ENCODE results near the gene ZBTB17. TPM values are rescaled to one million over a fixed set of nuclear protein-coding genes. Genes with fewer than 3 reads are reported as not detected.

ZBTB17 gene
- total RNA-seq, 1 donor from 2014 or later: 86.9 TPM

DNA sequence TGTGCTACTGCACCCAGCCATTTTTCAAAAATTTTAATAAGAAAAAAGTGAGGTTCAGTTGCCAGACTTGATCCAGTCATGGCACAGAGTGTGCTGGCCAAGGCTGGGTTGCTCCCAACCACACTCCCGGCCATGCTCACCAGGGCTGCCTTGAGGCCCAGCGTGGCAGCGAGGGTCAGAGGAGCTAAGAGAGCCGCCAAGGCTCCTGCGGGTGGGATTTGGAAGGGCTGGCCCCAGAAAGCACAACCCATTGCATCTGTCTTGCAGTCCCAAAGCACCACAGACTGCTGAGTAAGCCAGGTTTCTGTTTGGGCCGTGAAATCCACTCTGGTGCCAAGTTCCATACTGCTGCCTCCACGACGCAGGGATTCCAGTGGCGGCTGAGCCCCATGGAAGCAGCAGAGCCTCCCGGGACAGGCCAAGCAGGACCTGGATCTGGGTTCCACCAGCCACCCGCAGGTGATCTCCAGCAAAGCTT, 22.6 kb downstream of the ZBTB17 start:
- Mint-ChIP-seq H3K36me3 (ENCODE audit: unreplicated experiment) (peaks cover 5% of the 10 kb centered on the region), H3K4me3 (ENCODE audit: unreplicated experiment) (no peak overlapping the region), H3K27me3 (ENCODE audit: unreplicated experiment) (peaks cover 7% of the 10 kb centered on the region), H3K9me3 (ENCODE audit: unreplicated experiment) (peaks cover 9% of the 10 kb centered on the region), H3K27ac (ENCODE audit: unreplicated experiment) (no peak overlapping the region), H3K4me1 (ENCODE audit: low read depth, unreplicated experiment) (peaks cover 48% of the 10 kb centered on the region)
- TF ChIP-seq, protein P1, sequence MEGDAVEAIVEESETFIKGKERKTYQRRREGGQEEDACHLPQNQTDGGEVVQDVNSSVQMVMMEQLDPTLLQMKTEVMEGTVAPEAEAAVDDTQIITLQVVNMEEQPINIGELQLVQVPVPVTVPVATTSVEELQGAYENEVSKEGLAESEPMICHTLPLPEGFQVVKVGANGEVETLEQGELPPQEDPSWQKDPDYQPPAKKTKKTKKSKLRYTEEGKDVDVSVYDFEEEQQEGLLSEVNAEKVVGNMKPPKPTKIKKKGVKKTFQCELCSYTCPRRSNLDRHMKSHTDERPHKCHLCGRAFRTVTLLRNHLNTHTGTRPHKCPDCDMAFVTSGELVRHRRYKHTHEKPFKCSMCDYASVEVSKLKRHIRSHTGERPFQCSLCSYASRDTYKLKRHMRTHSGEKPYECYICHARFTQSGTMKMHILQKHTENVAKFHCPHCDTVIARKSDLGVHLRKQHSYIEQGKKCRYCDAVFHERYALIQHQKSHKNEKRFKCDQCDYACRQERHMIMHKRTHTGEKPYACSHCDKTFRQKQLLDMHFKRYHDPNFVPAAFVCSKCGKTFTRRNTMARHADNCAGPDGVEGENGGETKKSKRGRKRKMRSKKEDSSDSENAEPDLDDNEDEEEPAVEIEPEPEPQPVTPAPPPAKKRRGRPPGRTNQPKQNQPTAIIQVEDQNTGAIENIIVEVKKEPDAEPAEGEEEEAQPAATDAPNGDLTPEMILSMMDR (IDR thresholded peaks at IDR 0.05; ENCODE audit: partially characterized antibody, unreplicated experiment): no peak
- no peak for DNase-seq

DNA sequence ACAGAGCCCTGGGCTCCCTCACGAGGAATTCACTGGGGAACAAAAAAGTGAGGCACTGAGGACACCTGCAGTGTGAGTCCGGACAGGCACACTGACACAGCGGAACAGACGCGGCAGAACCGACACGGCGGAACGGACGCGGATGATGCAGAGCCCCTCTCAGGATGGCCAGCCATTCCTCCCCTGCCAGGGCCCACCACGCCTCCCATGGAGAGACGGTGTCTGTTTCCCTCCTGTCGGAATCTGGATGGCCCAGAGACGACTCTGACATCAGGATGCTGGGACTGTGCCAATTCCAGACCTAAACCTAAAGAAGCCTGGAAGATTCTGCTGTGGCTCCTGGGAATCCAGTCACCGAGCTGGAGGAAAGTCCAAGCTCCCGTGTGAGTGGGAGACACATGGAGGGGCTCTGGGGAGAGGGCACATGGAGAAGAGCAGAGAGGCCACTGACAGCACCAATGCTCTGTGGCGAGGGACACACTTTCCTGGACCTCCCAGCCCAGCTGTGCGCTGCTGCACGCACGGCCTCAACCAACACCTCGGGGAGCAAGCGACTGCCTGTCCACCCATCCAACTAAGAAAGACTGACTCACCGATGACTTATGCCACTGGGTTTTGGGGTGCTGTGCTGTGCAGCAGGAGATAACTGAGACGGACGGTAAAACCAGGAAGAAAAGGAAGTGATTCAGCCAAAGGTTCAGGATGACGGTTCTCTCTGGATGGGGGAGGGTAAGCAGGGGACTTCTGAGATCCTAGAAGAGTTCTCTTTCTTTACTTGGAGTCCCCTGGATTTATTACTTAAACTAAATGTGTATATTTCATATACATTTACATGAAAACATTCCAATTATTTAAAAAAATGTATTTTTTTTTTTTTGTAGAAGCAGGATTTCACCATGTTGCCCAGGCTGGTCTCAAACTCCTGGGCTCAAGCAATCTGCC, 23.3 kb downstream of the ZBTB17 start:
- Mint-ChIP-seq H3K4me1 (ENCODE audit: low read depth, unreplicated experiment) (peaks cover 48% of the 10 kb centered on the region), H3K27ac (ENCODE audit: unreplicated experiment) (peak overlapping the region; percentile 38), H3K27me3 (ENCODE audit: unreplicated experiment) (peaks cover 10% of the 10 kb centered on the region), H3K36me3 (ENCODE audit: unreplicated experiment) (peaks cover 5% of the 10 kb centered on the region), H3K4me3 (ENCODE audit: unreplicated experiment) (peak overlapping the region; percentile 4), H3K9me3 (ENCODE audit: unreplicated experiment) (peaks cover 11% of the 10 kb centered on the region)
- no peak for DNase-seq
- TF ChIP-seq, protein P1 (IDR thresholded peaks at IDR 0.05; ENCODE audit: partially characterized antibody, unreplicated experiment): no peak

DNA sequence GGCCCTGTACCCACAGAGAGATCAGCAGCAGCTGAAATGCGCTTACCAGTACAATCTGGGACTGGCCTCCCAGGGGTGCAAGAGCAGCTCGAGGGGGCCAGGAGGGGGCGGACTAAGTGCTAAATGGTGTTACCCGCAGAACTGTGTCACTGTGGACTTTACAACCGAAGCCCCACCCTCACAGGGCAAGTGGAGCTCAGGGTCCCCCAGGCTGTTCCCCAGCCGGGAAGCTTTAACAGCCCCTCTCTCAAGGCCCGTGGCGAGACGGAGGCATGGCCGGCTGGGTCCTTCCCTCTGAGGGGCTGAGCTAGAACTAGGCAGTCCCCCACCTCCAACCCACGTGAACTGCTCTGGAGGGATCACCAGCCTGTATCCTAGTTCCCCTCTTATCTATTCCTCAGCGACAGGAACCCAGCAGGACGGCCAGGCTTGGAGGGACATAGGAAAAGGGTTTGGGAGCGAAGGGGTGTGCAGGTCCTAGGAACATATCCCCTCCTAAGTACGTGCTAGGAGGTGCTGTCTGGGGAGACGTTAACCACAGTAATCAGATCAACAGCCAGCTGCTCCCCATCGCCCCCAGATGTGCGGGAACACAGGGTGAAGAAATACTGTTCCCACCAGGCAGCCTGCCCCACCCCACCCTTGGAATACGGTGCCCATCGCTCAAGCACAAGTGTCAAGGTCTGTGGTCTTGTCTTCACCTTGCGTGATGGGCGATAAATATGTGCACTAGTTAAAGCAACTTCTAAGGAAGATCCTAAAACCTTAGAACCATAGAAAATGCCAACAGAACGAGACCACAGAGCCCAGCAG, 24.4 kb downstream of the ZBTB17 start:
- no peaks in the 10 kb centered on the region for H3K36me3 Mint-ChIP-seq (ENCODE audit: unreplicated experiment)
- H3K27ac Mint-ChIP-seq (ENCODE audit: unreplicated experiment): no peak overlapping the region
- H3K4me1 Mint-ChIP-seq (ENCODE audit: low read depth, unreplicated experiment): peaks cover 48% of the 10 kb centered on the region
- H3K27me3 Mint-ChIP-seq (ENCODE audit: unreplicated experiment): peaks cover 8% of the 10 kb centered on the region
- peaks cover 12% of the 10 kb centered on the region for H3K9me3 Mint-ChIP-seq (ENCODE audit: unreplicated experiment)
- TF ChIP-seq, protein P1 (IDR thresholded peaks at IDR 0.05; ENCODE audit: partially characterized antibody, unreplicated experiment): no peak
- DNase-seq: no peak
- H3K4me3 Mint-ChIP-seq (ENCODE audit: unreplicated experiment): no peak overlapping the region

DNA sequence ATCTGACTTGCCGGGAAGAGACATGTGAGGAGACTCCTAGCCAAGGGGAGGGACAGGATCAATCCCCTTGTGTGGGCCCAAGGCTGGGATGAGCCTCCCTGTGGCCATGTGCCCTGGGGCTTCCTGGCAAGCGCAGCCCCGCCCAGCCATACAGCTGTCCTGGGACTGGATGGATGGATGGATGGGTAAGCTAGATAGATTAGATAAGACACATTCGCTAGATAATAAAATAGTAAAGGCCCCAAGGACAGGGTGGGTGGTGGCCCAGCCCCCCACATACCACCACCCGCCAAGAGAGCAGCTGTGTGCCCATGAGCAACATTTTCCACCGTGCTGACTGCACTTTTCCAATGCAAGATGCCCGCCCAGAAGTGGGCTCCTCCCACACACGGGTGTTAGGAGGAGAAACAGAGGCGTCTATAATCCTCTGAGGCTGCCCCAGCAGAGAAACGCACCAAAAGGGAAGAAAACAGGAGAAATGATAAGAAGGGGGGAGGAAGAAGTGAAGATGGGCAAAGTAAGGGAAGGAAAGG, 25.1 kb downstream of the ZBTB17 start:
- peaks cover 52% of the 10 kb centered on the region for H3K4me1 Mint-ChIP-seq (ENCODE audit: low read depth, unreplicated experiment)
- TF ChIP-seq, protein P1 (IDR thresholded peaks at IDR 0.05; ENCODE audit: partially characterized antibody, unreplicated experiment): no peak
- peaks cover 8% of the 10 kb centered on the region for H3K27me3 Mint-ChIP-seq (ENCODE audit: unreplicated experiment)
- H3K27ac Mint-ChIP-seq (ENCODE audit: unreplicated experiment): peak overlapping the region; percentile 64
- peaks cover 16% of the 10 kb centered on the region for H3K9me3 Mint-ChIP-seq (ENCODE audit: unreplicated experiment)
- no peaks in the 10 kb centered on the region for H3K36me3 Mint-ChIP-seq (ENCODE audit: unreplicated experiment)
- DNase-seq: no peak
- peak overlapping the region; percentile 74 for H3K4me3 Mint-ChIP-seq (ENCODE audit: unreplicated experiment)
